HepG2 (cell line): ENCODE data around the gene PCBP1. TPM values are rescaled to one million over a fixed set of nuclear protein-coding genes. Genes with fewer than 3 reads are reported as not detected.

Experiments
- CHD4 ChIP-seq: fragments of 200-600 bp; sonication (generic); IDR thresholded peaks from 2 replicates; pipeline ENCODE4 v1.7.0; 2017; ENCODE audit warnings: mild to moderate bottlenecking, low read length, borderline replicate concordance
- ELF3 ChIP-seq: IDR thresholded peaks from 2 replicates; pipeline ENCODE4 v1.6.1; 2016; ENCODE audit warnings: missing genetic modification reagents, missing compliant biosample characterization
- HHEX ChIP-seq: IDR thresholded peaks from 2 replicates; pipeline ENCODE4 v1.6.1; 2016; ENCODE audit warnings: control low read depth
- MAFG ChIP-seq: sonication (generic); formaldehyde crosslinking; IDR thresholded peaks from 2 replicates; pipeline ENCODE4 v1.5.1; 2020; ENCODE audit warnings: mild to moderate bottlenecking, missing genetic modification reagents
- MLX ChIP-seq: IDR thresholded peaks from 2 replicates; pipeline ENCODE4 v1.6.1; 2016
- PAF1 ChIP-seq: IDR thresholded peaks from 2 replicates; pipeline ENCODE4 v1.6.1; 2016; ENCODE audit warnings: missing genetic modification reagents, missing compliant biosample characterization
- PATZ1 ChIP-seq: sonication (generic); formaldehyde crosslinking; IDR thresholded peaks from 2 replicates; pipeline ENCODE4 v1.4.0; 2020; ENCODE audit warnings: missing genetic modification reagents
- PCBP2 ChIP-seq: fragments of 200-400 bp; formaldehyde crosslinking; optimal IDR thresholded peaks from 2 replicates; pipeline ENCODE3; 2018; ENCODE audit warnings: low read length, low read depth; ENCODE audit not compliant: poor library complexity, severe bottlenecking
- SP1 ChIP-seq, 2 experiments: fragments of 450-650 bp in 1 of 2; sonication (generic) in 1 of 2; formaldehyde crosslinking in 1 of 2; IDR thresholded peaks; 2 replicates each; pipeline versions ENCODE4 v1.4.0 to v1.6.1; 2016 to 2020; ENCODE audit warnings: missing genetic modification reagents in 1 of 2
- TFAP4 ChIP-seq: sonication (generic); IDR thresholded peaks from 2 replicates; pipeline ENCODE4 v1.6.1; 2016; ENCODE audit warnings: low read depth, borderline replicate concordance
- TFDP1 ChIP-seq: IDR thresholded peaks from 2 replicates; pipeline ENCODE4 v1.6.1; 2016; ENCODE audit warnings: missing compliant biosample characterization, missing genetic modification reagents, borderline replicate concordance
- XRCC5 ChIP-seq: fragments of 200-400 bp; formaldehyde crosslinking; optimal IDR thresholded peaks from 2 replicates; pipeline ENCODE3; 2017; ENCODE audit warnings: mild to moderate bottlenecking, low read length
- YEATS2 ChIP-seq: sonication (generic); formaldehyde crosslinking; IDR thresholded peaks from 2 replicates; pipeline ENCODE4 v1.4.0; 2020; ENCODE audit warnings: missing genetic modification reagents, borderline replicate concordance
- ZBTB37 ChIP-seq: sonication (generic); formaldehyde crosslinking; IDR thresholded peaks from 2 replicates; pipeline ENCODE4 v1.4.0; 2020; ENCODE audit warnings: mild to moderate bottlenecking, missing genetic modification reagents
- ZEB1 ChIP-seq: IDR thresholded peaks from 2 replicates; pipeline ENCODE4 v1.6.1; 2012; ENCODE audit warnings: mild to moderate bottlenecking, low read depth, inconsistent platforms; ENCODE audit not compliant: insufficient replicate concordance
- ZKSCAN1 ChIP-seq: fragments of 150-350 bp; IDR thresholded peaks from 2 replicates; pipeline ENCODE4 v1.6.1; 2014; ENCODE audit warnings: low read length
- ZNF335 ChIP-seq: sonication (generic); formaldehyde crosslinking; IDR thresholded peaks from 2 replicates; pipeline ENCODE4 v1.4.0; 2020; ENCODE audit warnings: missing genetic modification reagents
- ZNF615 ChIP-seq: sonication (generic); formaldehyde crosslinking; IDR thresholded peaks from 2 replicates; pipeline ENCODE4 v1.5.0; 2020; ENCODE audit warnings: mild to moderate bottlenecking, missing genetic modification reagents, borderline replicate concordance
- ZNF670 ChIP-seq: sonication (generic); formaldehyde crosslinking; IDR thresholded peaks from 2 replicates; pipeline ENCODE4 v1.8.0; 2022; ENCODE audit warnings: mild to moderate bottlenecking, missing genetic modification reagents, borderline replicate concordance
- ZNF75D ChIP-seq: sonication (generic); formaldehyde crosslinking; IDR thresholded peaks from 2 replicates; pipeline ENCODE4 v1.8.1; 2023; ENCODE audit warnings: missing genetic modification reagents, mild to moderate bottlenecking, borderline replicate concordance
- ZNF878 ChIP-seq: sonication (generic); formaldehyde crosslinking; IDR thresholded peaks from 2 replicates; pipeline ENCODE4 v1.8.1; 2023; ENCODE audit warnings: mild to moderate bottlenecking, missing genetic modification reagents, moderate library complexity
- polyA plus RNA-seq, 8 experiments: library from polyadenylated mRNA; depleted of rRNA in 3 of 8; stranded (reverse) in 7 of 8; unstranded in 1 of 8; fragments of >200 nt; fragmentation: Illumina TruSeq in 4 of 8; extraction: Trizol in 4 of 8; gene quantifications; 2 replicates each; pipeline versions ENCODE4 v1.2.1 to v1.2.3, GENCODE V29; 2011 to 2016; ENCODE audit warnings: low read depth in 4 of 8, missing spikeins in 1 of 8, mixed read lengths in 1 of 8; ENCODE audit not compliant: insufficient read depth in 1 of 8
- total RNA-seq, 5 experiments: library from RNA; depleted of rRNA; stranded (reverse); fragments of >200 nt; fragmentation: Illumina TruSeq; extraction: Trizol; gene quantifications; 2 replicates each; pipeline ENCODE4 v1.2.3, GENCODE V29; 2016; ENCODE audit warnings: low read depth in 1 of 5

The PCBP1 gene
- total and polyA plus RNA-seq, 2 of the 13 experiments (the other 11 are each of a cell fraction or from before 2014, with no cell fraction given): 32.0 to 137 TPM

- peak; percentile 85 for TF ChIP-seq ZNF335 (CRISPR knock-in tag)
- TF ChIP-seq XRCC5: peak; percentile 44
- no peak for TF ChIP-seq HHEX
- no peak for TF ChIP-seq SP1 (IDR thresholded peaks at IDR 0.05)
- TF ChIP-seq SP1 (CRISPR knock-in tag; IDR thresholded peaks at IDR 0.05): peak; percentile 5; the same call in 1 of the 2 replicates
- 0 out of 2 replicates have a peak, but pooled peaks have one; percentile 41 for TF ChIP-seq ZKSCAN1
- no peak for TF ChIP-seq ZNF615 (CRISPR knock-in tag)
- TF ChIP-seq ZEB1: peak; percentile 16
- no peak for TF ChIP-seq YEATS2 (CRISPR knock-in tag)
- 0 out of 2 replicates have a peak, but pooled peaks have one; percentile 53 for TF ChIP-seq ZNF75D
- no peak for TF ChIP-seq CHD4
- TF ChIP-seq ZNF878 (CRISPR knock-in tag): 0 out of 2 replicates have a peak, but pooled peaks have one; percentile 31
- peak; percentile 66 for TF ChIP-seq ELF3
- peak; percentile 33; the same call in 1 of the 2 replicates for TF ChIP-seq PATZ1 (CRISPR knock-in tag)
- peak; percentile 10; the same call in 1 of the 2 replicates for TF ChIP-seq TFAP4
- no peak for TF ChIP-seq MAFG (CRISPR knock-in tag)
- TF ChIP-seq PCBP2: peak; percentile 93
- peak; percentile 30; the same call in 1 of the 2 replicates for TF ChIP-seq ZBTB37 (CRISPR knock-in tag)
- TF ChIP-seq MLX: 0 out of 2 replicates have a peak, but pooled peaks have one; percentile 7
- 0 out of 2 replicates have a peak, but pooled peaks have one; percentile 14 for TF ChIP-seq ZNF670 (CRISPR knock-in tag)
- TF ChIP-seq PAF1 (CRISPR knock-in tag): 0 out of 2 replicates have a peak, but pooled peaks have one; percentile 22
- peak; percentile 23; the same call in 1 of the 2 replicates for TF ChIP-seq TFDP1
Observed at GRCh38 chr2:70089220-70089982, 2.1 kb downstream of the PCBP1 start (continued).
